ENCODE results near the gene ZNF224. TPM values are rescaled to one million over a fixed set of nuclear protein-coding genes. Genes with fewer than 3 reads are reported as not detected.

ZNF224 gene
- total RNA-seq = 16.9 and 38.9 TPM in 2 replicates

GRCh38 chr19:44093931-44094765, at the start of gene ZNF224:
Gene ZNF224 (plus strand): TSS chr19:44094361. CDS start chr19:44097874, 3,513 bp downstream.

GRCh38 chr19:44051650-44052402, 42.3 kb upstream of the ZNF224 start, which contains the start of gene ZNF223:
Gene ZNF223 (plus strand): TSS chr19:44052036. CDS start chr19:44055177, 3,141 bp downstream.

GRCh38 chr19:44071824-44072542, 22.2 kb upstream of the ZNF224 start, which contains the start of gene ZNF284:
Gene ZNF284 (plus strand): TSS chr19:44072159. CDS start chr19:44076390, 4,231 bp downstream.

GRCh38 chr19:44113138-44113783, 19.1 kb downstream of the ZNF224 start, which contains the start of gene ZNF225:
Gene ZNF225 (plus strand): TSS chr19:44113399. CDS start chr19:44115828, 2,429 bp downstream.

GRCh38 chr19:44141191-44142058, 47.3 kb downstream of the ZNF224 start, which contains the start of gene ZNF234:
Gene ZNF234 (plus strand): TSS chr19:44141554. CDS start chr19:44144633, 3,079 bp downstream.

Other genes with a start within 250 kb of the ZNF224 start
- gene ZNF404, start 210.4 kb upstream of the ZNF224 start, total RNA-seq = 0.97 and 2.1 TPM in 2 replicates
- gene ZNF45, start 159.1 kb upstream of the ZNF224 start, total RNA-seq = 12.3 and 14.6 TPM in 2 replicates
- gene ZNF221, start 143.1 kb upstream of the ZNF224 start, total RNA-seq = 3.2 and 10.6 TPM in 2 replicates
- 8.1 and 8.4 TPM in 2 replicates for gene ZNF155, start 110.2 kb upstream of the ZNF224 start, total RNA-seq
- 2.9 and 5.3 TPM in 2 replicates for gene ZNF230, start 91.4 kb upstream of the ZNF224 start, total RNA-seq
- 5.5 and 5.8 TPM in 2 replicates for gene ZNF222, start 69.0 kb upstream of the ZNF224 start, total RNA-seq
- 7.1 and 9.6 TPM in 2 replicates for gene ZNF223, start 42.3 kb upstream of the ZNF224 start, total RNA-seq
- gene ZNF284, start 22.2 kb upstream of the ZNF224 start, total RNA-seq = 2.3 and 3.0 TPM in 2 replicates
- 4.5 and 7.6 TPM in 2 replicates for gene ZNF225, start 19.0 kb downstream of the ZNF224 start, total RNA-seq
- 7.8 and 13.8 TPM in 2 replicates for gene ZNF234, start 47.2 kb downstream of the ZNF224 start, total RNA-seq
- gene ZNF226, start 70.7 kb downstream of the ZNF224 start, total RNA-seq = 11.7 and 15.5 TPM in 2 replicates
- gene ZNF227, start 118.2 kb downstream of the ZNF224 start, total RNA-seq = 16.2 and 18.4 TPM in 2 replicates
- gene ZNF233, start 165.5 kb downstream of the ZNF224 start, total RNA-seq = 0.32 and 1.1 TPM in 2 replicates
- gene ZNF235, start 210.7 kb downstream of the ZNF224 start, total RNA-seq = 2.9 and 5.5 TPM in 2 replicates